Measurements from ENCODE around the gene CRYBG1.
"Not testable (repeated sequence)": the region's sequence is repeated elsewhere in the genome, so short reads cannot be mapped to it uniquely, and the experiment has no call there.

CRYBG1 gene

DNA sequence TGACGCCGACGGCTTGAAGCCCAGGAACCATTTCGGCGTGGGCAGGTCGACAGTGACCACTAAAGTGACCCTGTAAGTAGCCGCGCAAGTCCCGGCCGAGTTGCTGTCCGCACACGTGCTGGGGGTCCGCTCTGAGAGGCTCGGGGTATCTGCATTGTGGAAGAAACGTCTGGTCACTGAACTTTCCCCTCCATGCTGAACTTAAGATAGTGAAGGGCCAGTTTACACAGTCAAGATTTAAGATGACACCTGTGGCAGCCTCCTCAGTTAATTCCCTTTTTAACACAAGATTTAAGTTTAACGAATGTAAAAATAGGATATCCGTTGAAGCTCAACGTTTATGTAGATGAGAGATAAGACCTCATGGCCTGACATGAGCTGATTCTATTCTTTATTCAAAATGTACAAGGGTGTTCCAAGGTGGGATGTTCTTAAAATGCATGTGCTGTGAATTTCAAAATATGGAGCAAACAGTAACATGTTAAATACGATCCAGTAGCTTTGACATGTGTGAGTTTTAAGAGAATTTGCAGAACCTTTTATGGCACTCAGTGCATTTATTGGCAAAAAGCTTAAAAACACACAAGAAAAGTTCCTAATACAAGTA lies 152.6 kb downstream of the CRYBG1 start:
- DNase-seq (ENCODE audit: low read depth, low spot score): peak; percentile 25
- TF ChIP-seq, protein P1, sequence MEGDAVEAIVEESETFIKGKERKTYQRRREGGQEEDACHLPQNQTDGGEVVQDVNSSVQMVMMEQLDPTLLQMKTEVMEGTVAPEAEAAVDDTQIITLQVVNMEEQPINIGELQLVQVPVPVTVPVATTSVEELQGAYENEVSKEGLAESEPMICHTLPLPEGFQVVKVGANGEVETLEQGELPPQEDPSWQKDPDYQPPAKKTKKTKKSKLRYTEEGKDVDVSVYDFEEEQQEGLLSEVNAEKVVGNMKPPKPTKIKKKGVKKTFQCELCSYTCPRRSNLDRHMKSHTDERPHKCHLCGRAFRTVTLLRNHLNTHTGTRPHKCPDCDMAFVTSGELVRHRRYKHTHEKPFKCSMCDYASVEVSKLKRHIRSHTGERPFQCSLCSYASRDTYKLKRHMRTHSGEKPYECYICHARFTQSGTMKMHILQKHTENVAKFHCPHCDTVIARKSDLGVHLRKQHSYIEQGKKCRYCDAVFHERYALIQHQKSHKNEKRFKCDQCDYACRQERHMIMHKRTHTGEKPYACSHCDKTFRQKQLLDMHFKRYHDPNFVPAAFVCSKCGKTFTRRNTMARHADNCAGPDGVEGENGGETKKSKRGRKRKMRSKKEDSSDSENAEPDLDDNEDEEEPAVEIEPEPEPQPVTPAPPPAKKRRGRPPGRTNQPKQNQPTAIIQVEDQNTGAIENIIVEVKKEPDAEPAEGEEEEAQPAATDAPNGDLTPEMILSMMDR (IDR thresholded peaks at IDR 0.05; ENCODE audit: low read depth, low read length): no peak
- peak overlapping the region; percentile 75 for H3K4me3 ChIP-seq (ENCODE audit: low read depth, low read length)
- in situ Hi-C loops (cut with HindIII; ENCODE audit: low sequenced_read_pairs): no loop called here

DNA sequence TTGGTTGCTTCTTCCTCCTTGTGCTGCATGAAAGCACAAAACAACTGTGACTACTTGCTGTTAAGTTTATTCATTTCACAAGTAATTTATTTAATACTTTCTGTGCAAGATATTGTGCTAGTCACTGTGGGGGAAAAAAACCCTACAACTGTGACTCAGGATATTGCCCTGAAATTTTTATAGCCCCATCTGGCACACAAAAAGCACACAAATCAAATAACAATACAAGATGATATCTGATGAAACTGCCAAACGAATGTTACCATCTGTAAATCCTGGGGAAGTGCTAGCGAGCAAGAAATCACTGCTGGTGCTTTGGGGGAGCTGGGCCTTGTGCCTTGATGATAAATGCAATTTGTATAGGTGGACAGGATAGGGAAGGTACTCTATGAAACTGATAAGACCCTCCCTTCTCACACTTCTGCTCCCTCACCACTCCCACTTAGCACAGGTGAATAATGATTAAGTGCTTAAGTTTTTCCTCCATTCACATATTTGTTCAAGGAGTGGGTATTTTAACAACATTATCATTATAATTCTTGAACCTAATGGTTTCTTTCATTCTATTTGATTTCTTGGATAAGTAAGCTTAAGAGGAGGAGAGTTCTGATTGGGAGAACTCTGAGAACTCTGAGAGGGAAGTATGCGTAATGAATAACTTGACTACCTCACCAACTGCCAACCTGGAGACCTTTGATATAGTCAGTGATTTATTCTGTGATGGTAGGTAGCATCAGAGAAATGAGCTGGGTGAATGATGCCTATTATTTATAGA lies 153.5 kb downstream of the CRYBG1 start:
- in situ Hi-C loops (cut with HindIII; ENCODE audit: low sequenced_read_pairs): no loop called here
- TF ChIP-seq, protein P1 (IDR thresholded peaks at IDR 0.05; ENCODE audit: low read depth, low read length): no peak
- DNase-seq (ENCODE audit: low read depth, low spot score): peak; percentile 39
- peak overlapping the region; percentile 75 for H3K4me3 ChIP-seq (ENCODE audit: low read depth, low read length)

DNA sequence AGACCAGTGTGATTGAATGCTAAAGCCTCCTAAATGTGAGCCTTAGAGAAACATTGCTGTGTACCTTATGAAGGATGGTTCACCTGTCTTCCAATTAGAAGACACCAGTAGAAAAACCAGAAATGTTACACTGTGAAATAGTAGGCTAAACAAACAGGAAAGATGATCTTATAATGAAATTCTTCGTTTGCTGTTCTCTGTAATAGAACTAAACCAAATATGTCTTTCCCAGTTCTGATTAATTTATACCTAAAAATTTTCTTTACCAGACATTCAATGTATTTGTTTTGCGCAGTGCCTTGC lies 154.0 kb downstream of the CRYBG1 start:
- DNase-seq (ENCODE audit: low read depth, low spot score): no peak
- in situ Hi-C loops (cut with HindIII; ENCODE audit: low sequenced_read_pairs): no loop called here
- peak overlapping the region; percentile 75 for H3K4me3 ChIP-seq (ENCODE audit: low read depth, low read length)
- TF ChIP-seq, protein P1 (IDR thresholded peaks at IDR 0.05; ENCODE audit: low read depth, low read length): no peak

DNA sequence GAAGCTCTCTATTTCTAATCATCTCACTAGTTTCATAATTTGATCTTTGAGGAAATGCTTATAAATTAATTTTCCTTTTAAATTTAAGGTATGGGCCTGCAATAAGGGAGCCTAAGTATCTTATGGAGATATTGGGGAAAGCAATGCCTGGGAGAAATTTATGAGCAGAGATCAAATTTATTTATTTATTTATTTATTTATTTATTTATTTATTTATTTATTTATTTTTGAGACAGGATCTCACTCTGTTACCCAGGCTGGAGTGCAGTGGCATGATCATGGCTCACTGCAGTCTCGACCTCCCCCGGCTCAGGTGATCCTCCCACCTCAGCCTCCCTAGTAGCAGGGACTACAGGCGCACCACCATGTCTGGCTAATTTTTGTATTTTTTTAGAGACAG lies 155.1 kb downstream of the CRYBG1 start:
- H3K4me3 ChIP-seq (ENCODE audit: low read depth, low read length); DNase-seq (ENCODE audit: low read depth, low spot score); in situ Hi-C loops (cut with HindIII; ENCODE audit: low sequenced_read_pairs): not testable (repeated sequence)

DNA sequence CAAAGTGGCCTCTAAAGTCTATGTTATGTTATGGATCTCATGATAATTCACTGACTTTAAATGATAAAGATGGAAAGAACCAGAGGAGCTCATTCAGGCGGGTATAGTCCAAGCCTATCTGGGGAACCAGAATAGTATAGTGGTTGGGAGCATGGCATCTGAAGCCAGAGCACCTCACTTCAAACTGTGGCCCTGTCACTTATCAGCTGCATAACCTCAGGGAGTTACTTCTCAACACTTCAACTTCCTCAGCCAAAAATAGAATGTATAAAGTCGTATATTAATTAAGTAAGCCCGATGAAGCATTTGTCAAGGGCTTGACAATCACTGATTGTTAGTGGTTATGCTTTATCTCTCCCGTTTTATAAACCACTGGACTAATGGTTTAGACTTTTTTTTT lies 156.1 kb downstream of the CRYBG1 start:
- in situ Hi-C loops (cut with HindIII; ENCODE audit: low sequenced_read_pairs): no loop called here
- DNase-seq (ENCODE audit: low read depth, low spot score): no peak
- TF ChIP-seq, protein P1 (IDR thresholded peaks at IDR 0.05; ENCODE audit: low read depth, low read length): no peak
- H3K4me3 ChIP-seq (ENCODE audit: low read depth, low read length): no peak overlapping the region

DNA sequence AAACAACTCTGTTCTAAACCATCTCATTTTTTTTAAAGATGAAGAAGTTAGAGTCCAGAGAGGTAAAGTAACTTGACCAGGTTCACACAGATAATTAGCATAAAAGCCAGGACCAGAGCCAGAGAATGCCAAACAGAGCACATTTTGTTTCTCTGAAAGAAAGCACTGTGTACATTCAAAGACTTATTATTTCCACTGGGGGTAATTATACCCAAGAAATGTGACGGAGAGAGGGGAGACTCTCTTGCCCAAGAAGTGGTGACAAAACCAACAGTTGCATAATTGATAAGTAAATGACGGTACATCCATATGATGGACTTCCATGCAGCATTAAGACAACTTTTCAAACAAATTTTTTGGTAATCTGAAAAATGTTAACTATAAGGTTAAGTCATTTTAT lies 157.2 kb downstream of the CRYBG1 start:
- peak; percentile 40 for DNase-seq (ENCODE audit: low read depth, low spot score)
- in situ Hi-C loops (cut with HindIII; ENCODE audit: low sequenced_read_pairs): no loop called here
- TF ChIP-seq, protein P1 (IDR thresholded peaks at IDR 0.05; ENCODE audit: low read depth, low read length): no peak
- H3K4me3 ChIP-seq (ENCODE audit: low read depth, low read length): no peak overlapping the region

DNA sequence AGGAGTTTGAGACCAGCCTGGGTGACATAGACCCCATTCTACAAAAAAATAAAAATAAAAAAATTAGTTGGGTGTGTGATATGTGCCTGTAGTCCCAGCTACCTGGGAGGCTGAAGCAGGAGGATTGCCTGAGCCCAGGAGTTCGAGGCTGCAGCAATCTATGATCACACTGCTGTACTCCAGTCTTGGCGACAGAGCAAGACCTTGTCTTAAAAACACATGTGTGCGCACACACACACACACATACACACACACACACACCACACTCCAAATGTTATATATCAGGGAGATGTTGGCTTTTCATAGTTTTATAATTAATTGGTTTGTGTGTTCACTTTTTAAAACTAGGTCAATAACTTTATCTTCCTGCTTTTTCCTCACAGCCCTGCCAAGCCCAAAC lies 158.2 kb downstream of the CRYBG1 start:
- TF ChIP-seq, protein P1 (IDR thresholded peaks at IDR 0.05; ENCODE audit: low read depth, low read length): no peak
- DNase-seq (ENCODE audit: low read depth, low spot score): no peak
- H3K4me3 ChIP-seq (ENCODE audit: low read depth, low read length): peak overlapping the region; percentile 22
- in situ Hi-C loops (cut with HindIII; ENCODE audit: low sequenced_read_pairs): no loop called here
